Gastrocnemius medialis (tissue), 4 donors: Measurements from ENCODE around the gene METTL2B. TPM values are rescaled to one million over a fixed set of nuclear protein-coding genes. Genes with fewer than 3 reads are reported as not detected.

Experiments
- ATAC-seq, 2 donors: fragments of 150-250 bp; one replicate each; pipeline ENCODE4 v1.9.1; 2016
- DNase-seq, 2 donors: peaks; one replicate each; pipeline ENCODE4 v3.0.0-alpha.2; 2019
- H3K27ac ChIP-seq, 4 donors: fragments of 200-600 bp; sonication (generic); 1 replicate in 1 of 4; 2 replicates in 3 of 4; pipeline ENCODE4 v1.5.1; 2016 to 2018; ENCODE audit warnings: mild to moderate bottlenecking in 2 of 4, moderate library complexity in 1 of 4
- H3K27me3 ChIP-seq, 3 donors: fragments of 200-600 bp; sonication (generic) in 2 of 3; 1 replicate in 1 of 3; 2 replicates in 2 of 3; pipeline versions ENCODE4 v1.5.1 to v1.6.0; 2016 to 2019; ENCODE audit warnings: mild to moderate bottlenecking in 1 of 3, moderate library complexity in 1 of 3
- H3K36me3 ChIP-seq, 2 donors: fragments of 200-600 bp; sonication (generic) in 1 of 2; one replicate each; pipeline ENCODE4 v1.5.1; 2017 to 2018
- H3K4me1 ChIP-seq, 2 donors: fragments of 200-600 bp; sonication (generic) in 1 of 2; one replicate each; pipeline ENCODE4 v1.5.1; 2016 to 2017; ENCODE audit warnings: mild to moderate bottlenecking in 2 of 2
- H3K4me3 ChIP-seq, 4 donors: fragments of 200-600 bp; sonication (generic) in 3 of 4; 1 replicate in 1 of 4; 2 replicates in 3 of 4; pipeline ENCODE4 v1.5.1; 2016 to 2019; ENCODE audit warnings: mild to moderate bottlenecking in 2 of 4
- H3K9me3 ChIP-seq, 3 donors: fragments of 200-600 bp; sonication (generic) in 2 of 3; 1 replicate in 1 of 3; 2 replicates in 2 of 3; pipeline ENCODE4 v1.5.1; 2016 to 2019
- POLR2A ChIP-seq, 2 donors: fragments of 450-650 bp; IDR thresholded peaks; one replicate each; pipeline ENCODE4 v1.6.1; 2017; ENCODE audit warnings: antibody characterized with exemption in 2 of 2, mild to moderate bottlenecking in 2 of 2, moderate library complexity in 2 of 2
- in situ Hi-C, 4 donors: fragments of 200-750 bp; cut with MboI; loops; one replicate each; pipeline versions ENCODE4 v1.15.0 to v1.8.0; 2017; ENCODE audit warnings: low sequenced_read_pairs in 4 of 4
- intact Hi-C: fragments of 100-400 bp; cut with DNase I; formaldehyde crosslinking; loops from one replicate; pipeline ENCODE4 v1.15.1; 2023; ENCODE audit warnings: low total_unique reads
- total RNA-seq, 4 donors: library from RNA; depleted of rRNA; stranded (reverse); fragments of >200 nt; gene quantifications; one replicate each; pipeline versions ENCODE4 v1.1.0 to v1.2.3, GENCODE V29; 2016
- TF ChIP-seq, protein P1 (sequence below), 5 experiments: fragments of 450-650 bp in 3 of 5; fragments of 200-600 bp in 2 of 5; sonication (generic) in 2 of 5; IDR thresholded peaks in 4 of 5; conservative IDR thresholded peaks in 1 of 5; 1 replicate in 4 of 5; 2 replicates in 1 of 5; pipeline ENCODE4 v1.5.1; 2016 to 2019; ENCODE audit warnings: antibody characterized with exemption in 5 of 5, mild to moderate bottlenecking in 3 of 5, moderate library complexity in 3 of 5

Gene METTL2B
- total RNA-seq, 4 donors from 2014 or later: 19.8 to 22.5 (median 20.6) TPM

DNA sequence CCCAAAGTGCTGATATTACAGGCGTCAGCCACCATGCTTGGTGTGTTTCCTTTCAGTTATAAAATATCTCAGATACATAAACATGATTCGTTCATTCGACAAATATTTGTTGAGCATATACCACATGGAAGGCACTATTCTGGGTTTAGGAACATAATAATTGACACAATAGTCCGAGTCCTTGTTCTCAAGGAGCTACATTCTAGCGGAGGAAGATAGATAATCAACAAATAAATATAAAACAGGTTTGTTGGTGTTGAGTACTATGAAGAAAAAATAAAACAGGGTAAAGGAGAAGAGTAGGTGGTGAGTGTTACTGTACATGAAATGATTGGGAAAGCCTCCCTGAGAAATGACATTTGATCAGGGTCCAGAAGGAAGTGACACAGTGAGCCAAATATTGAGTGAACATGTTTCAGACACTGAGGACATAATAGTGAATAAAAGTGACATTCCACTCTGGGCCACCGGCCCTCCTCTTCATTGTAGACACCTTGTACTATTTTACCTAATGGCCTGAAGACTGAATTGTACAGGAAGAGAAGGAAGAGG is 27.7 kb upstream of the METTL2B start:
- TF ChIP-seq, protein P1, sequence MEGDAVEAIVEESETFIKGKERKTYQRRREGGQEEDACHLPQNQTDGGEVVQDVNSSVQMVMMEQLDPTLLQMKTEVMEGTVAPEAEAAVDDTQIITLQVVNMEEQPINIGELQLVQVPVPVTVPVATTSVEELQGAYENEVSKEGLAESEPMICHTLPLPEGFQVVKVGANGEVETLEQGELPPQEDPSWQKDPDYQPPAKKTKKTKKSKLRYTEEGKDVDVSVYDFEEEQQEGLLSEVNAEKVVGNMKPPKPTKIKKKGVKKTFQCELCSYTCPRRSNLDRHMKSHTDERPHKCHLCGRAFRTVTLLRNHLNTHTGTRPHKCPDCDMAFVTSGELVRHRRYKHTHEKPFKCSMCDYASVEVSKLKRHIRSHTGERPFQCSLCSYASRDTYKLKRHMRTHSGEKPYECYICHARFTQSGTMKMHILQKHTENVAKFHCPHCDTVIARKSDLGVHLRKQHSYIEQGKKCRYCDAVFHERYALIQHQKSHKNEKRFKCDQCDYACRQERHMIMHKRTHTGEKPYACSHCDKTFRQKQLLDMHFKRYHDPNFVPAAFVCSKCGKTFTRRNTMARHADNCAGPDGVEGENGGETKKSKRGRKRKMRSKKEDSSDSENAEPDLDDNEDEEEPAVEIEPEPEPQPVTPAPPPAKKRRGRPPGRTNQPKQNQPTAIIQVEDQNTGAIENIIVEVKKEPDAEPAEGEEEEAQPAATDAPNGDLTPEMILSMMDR (IDR thresholded peaks at IDR 0.05 in 4 of 5, conservative IDR thresholded peaks at IDR 0.05 in 1 of 5): no peak
- no peak for TF ChIP-seq POLR2A (IDR thresholded peaks at IDR 0.05)
- H3K36me3 ChIP-seq: no peaks in the 10 kb centered on the region
- ATAC-seq (no peak), DNase-seq (no peak)
- intact Hi-C loops (no loop called here), in situ Hi-C loops (no loop called here)
- no peaks in the 10 kb centered on the region for H3K9me3 ChIP-seq
- no peaks in the 10 kb centered on the region for H3K27me3 ChIP-seq
- no peak overlapping the region for H3K27ac ChIP-seq
- H3K4me1 ChIP-seq: peaks cover 1% of the 10 kb centered on the region in 2 donors
- H3K4me3 ChIP-seq: no peak overlapping the region

DNA sequence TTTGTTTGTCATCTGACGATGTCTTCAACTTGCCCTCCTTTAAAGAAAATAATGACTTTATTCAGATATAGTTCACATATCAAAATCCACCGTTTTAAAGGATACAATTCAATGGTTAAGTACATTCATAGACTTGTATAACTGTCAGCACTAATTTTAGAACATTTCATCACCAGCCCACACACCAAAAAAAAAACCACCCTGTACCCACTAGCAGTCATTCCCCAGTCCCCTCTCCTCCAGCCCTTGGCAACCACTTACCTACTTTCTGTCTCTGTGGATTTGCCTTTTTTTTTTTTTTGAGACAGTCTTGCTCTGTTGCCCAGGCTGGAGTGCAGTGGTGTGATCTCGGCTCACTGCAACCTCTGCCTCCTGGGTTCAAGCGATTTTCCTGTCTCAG is 26.1 kb upstream of the METTL2B start:
- no peak overlapping the region for H3K4me3 ChIP-seq
- ATAC-seq (no peak), DNase-seq (no peak)
- no peak for TF ChIP-seq POLR2A (IDR thresholded peaks at IDR 0.05)
- TF ChIP-seq, protein P1 (IDR thresholded peaks at IDR 0.05 in 4 of 5, conservative IDR thresholded peaks at IDR 0.05 in 1 of 5): no peak
- no peaks in the 10 kb centered on the region for H3K36me3 ChIP-seq
- in situ Hi-C loops: loop anchor here in 3 of 4 donors (25.0 kb wide), 2 partner anchors 412 to 437 kb away; partner anchors contain the start of gene ATP6V1F (in 1 of the 3)
- H3K27ac ChIP-seq: no peak overlapping the region
- H3K9me3 ChIP-seq: no peaks in the 10 kb centered on the region
- intact Hi-C loops: loop anchor here (10.0 kb wide), 2 partner anchors 84 to 866 kb away; partner anchors contain the start of genes ARF5 and GCC1
- no peaks in the 10 kb centered on the region for H3K27me3 ChIP-seq
- peaks cover 8 to 14% of the 10 kb centered on the region in 2 donors for H3K4me1 ChIP-seq

DNA sequence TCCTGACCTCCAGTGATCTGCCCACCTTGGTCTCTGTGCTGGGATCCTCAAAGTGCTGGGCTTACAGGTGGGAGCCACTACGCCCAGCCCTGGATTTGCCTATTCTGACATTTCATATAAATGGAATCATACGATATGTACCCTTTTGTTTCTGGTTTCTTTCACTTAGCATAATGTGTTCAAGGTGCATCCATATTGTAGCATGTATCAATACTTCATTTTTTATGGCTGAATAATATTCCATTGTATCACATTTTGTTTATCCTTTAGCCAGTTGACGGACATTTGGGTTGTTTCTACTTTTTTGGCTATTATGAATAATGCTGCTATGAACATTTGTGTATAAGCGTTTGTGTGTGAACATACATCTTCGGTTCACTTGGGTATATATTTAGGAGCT is 25.6 kb upstream of the METTL2B start:
- in situ Hi-C loops: loop anchor here in 3 of 4 donors (25.0 kb wide), 2 partner anchors 411 to 436 kb away; partner anchors contain the start of gene ATP6V1F (in 1 of the 3)
- TF ChIP-seq, protein P1 (IDR thresholded peaks at IDR 0.05 in 4 of 5, conservative IDR thresholded peaks at IDR 0.05 in 1 of 5): no peak
- TF ChIP-seq POLR2A (IDR thresholded peaks at IDR 0.05): no peak
- peaks cover 9 to 14% of the 10 kb centered on the region in 2 donors for H3K4me1 ChIP-seq
- intact Hi-C loops: loop anchor here (10.0 kb wide), 2 partner anchors 84 to 866 kb away; partner anchors contain the start of genes ARF5 and GCC1
- DNase-seq (no peak), ATAC-seq (no peak)
- no peak overlapping the region for H3K4me3 ChIP-seq
- no peaks in the 10 kb centered on the region for H3K27me3 ChIP-seq
- H3K36me3 ChIP-seq: no peaks in the 10 kb centered on the region
- H3K27ac ChIP-seq: no peak overlapping the region
- H3K9me3 ChIP-seq: no peaks in the 10 kb centered on the region

DNA sequence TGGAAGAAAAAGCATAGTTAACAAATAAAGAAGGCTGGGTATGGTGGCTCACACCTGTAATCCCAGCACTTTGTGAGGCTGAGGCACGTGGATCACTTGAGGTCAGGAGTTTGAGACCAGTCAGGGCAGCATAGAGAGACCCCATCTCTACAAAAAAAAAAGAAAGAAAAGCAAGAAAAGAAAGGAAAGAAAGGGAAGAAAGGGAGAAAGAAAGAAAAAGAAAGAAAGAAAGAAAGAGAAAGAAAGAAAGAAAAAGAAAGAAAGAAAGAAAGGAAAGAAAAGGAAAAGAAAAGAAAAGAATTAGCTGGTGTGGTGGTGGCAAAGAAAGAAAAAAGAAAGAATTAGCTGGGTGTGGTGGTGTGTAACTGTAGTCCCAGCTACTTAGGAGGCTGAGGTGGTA is 24.0 kb upstream of the METTL2B start:
- H3K4me1 ChIP-seq: peaks cover 20 to 22% of the 10 kb centered on the region in 2 donors
- ATAC-seq: no peak
- intact Hi-C loops: loop anchor here (10.0 kb wide), 2 partner anchors 82 to 868 kb away; partner anchors contain the start of genes ARF5 and GCC1
- H3K9me3 ChIP-seq: no peaks in the 10 kb centered on the region
- H3K27ac ChIP-seq: no peak overlapping the region
- TF ChIP-seq, protein P1 (IDR thresholded peaks at IDR 0.05 in 4 of 5, conservative IDR thresholded peaks at IDR 0.05 in 1 of 5): no peak
- TF ChIP-seq POLR2A (IDR thresholded peaks at IDR 0.05): no peak
- H3K27me3 ChIP-seq: no peaks in the 10 kb centered on the region
- H3K36me3 ChIP-seq: no peaks in the 10 kb centered on the region
- DNase-seq: no peak
- no peak overlapping the region for H3K4me3 ChIP-seq
- in situ Hi-C loops: loop anchor here in 3 of 4 donors (25.0 kb wide), 2 partner anchors 410 to 435 kb away; partner anchors contain the start of gene ATP6V1F (in 1 of the 3)
